NOMO-1 (cell line): ENCODE measurements around the gene ZNF473.
"Not testable (repeated sequence)": the region's sequence is repeated elsewhere in the genome, so short reads cannot be mapped to it uniquely, and the experiment has no call there.

Experiments used
- DNase-seq, 2 experiments: peaks; one replicate each; lab custom pipeline; 2025; ENCODE audit not compliant: unreplicated experiment in 2 of 2; lab: John Stamatoyannopoulos, UW

ZNF473 gene

GRCh38 chr19:50092597-50092996 lies 66.8 kb downstream of the ZNF473 start:
- not testable (repeated sequence) for DNase-seq

GRCh38 chr19:50097884-50098283 lies 72.1 kb downstream of the ZNF473 start:
- not testable (repeated sequence) for DNase-seq

- DNase-seq, result not testable (repeated sequence)
Observed at GRCh38 chr19:50098892-50099291, 73.1 kb downstream of the ZNF473 start.

- not testable (repeated sequence) for DNase-seq
Observed at GRCh38 chr19:50099696-50100095, 73.9 kb downstream of the ZNF473 start.

- DNase-seq, result not testable (repeated sequence)
Observed at GRCh38 chr19:50100946-50101345, 75.1 kb downstream of the ZNF473 start.
